ENCODE data around the gene CLCN7. TPM values are rescaled to one million over a fixed set of nuclear protein-coding genes. Genes with fewer than 3 reads are reported as not detected.

Gene CLCN7
- total RNA-seq, 4 donors from 2014 or later = 61.1 to 134 (median 100) TPM

DNA sequence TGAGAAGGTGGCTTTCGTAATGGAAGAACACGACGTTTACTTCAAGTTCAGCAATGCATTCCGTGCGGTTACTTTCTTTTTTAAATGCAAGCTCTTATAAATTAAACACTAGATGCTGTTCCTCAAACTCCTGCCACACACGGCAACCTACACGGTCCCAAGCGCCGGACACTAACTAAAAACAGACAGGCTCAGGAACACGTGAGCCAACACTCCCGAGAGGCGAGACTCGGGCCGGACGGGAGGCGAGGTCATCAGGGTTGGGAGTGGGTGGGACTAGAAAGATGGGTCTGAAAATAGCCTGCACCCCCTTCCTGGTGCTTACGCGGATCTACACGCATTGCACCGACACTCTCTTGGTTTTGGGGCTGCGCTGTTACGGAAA lies 6.4 kb downstream of the CLCN7 start:
- no peak overlapping the region for H3K27ac ChIP-seq
- H3K27me3 ChIP-seq = no peaks in the 10 kb centered on the region
- H3K4me3 ChIP-seq = no peak overlapping the region
- no peak for DNase-seq (ENCODE audit: low spot score in 2 of 2)
- H3K36me3 ChIP-seq = no peaks in the 10 kb centered on the region
- H3K9me3 ChIP-seq = no peaks in the 10 kb centered on the region
- 80% methylated on average over 22 of the region's 22 CpGs for WGBS
- peaks cover 22% of the 10 kb centered on the region for H3K4me1 ChIP-seq
- no peak for TF ChIP-seq POLR2AphosphoS5 (IDR thresholded peaks at IDR 0.05)
- no peak for TF ChIP-seq EP300 (IDR thresholded peaks at IDR 0.05)
- no peak for TF ChIP-seq POLR2A (IDR thresholded peaks at IDR 0.05)
- TF ChIP-seq, protein P1, sequence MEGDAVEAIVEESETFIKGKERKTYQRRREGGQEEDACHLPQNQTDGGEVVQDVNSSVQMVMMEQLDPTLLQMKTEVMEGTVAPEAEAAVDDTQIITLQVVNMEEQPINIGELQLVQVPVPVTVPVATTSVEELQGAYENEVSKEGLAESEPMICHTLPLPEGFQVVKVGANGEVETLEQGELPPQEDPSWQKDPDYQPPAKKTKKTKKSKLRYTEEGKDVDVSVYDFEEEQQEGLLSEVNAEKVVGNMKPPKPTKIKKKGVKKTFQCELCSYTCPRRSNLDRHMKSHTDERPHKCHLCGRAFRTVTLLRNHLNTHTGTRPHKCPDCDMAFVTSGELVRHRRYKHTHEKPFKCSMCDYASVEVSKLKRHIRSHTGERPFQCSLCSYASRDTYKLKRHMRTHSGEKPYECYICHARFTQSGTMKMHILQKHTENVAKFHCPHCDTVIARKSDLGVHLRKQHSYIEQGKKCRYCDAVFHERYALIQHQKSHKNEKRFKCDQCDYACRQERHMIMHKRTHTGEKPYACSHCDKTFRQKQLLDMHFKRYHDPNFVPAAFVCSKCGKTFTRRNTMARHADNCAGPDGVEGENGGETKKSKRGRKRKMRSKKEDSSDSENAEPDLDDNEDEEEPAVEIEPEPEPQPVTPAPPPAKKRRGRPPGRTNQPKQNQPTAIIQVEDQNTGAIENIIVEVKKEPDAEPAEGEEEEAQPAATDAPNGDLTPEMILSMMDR (IDR thresholded peaks at IDR 0.05) = no peak

GRCh38 chr16:1466968-1467521 lies 7.8 kb downstream of the CLCN7 start:
- TF ChIP-seq, protein P1 (IDR thresholded peaks at IDR 0.05) = no peak
- TF ChIP-seq EP300 (IDR thresholded peaks at IDR 0.05) (no peak), POLR2A (IDR thresholded peaks at IDR 0.05) (no peak), POLR2AphosphoS5 (IDR thresholded peaks at IDR 0.05) (no peak)
- DNase-seq (ENCODE audit: low spot score in 2 of 2) = no peak

GRCh38 chr16:1466054-1466453 lies 8.8 kb downstream of the CLCN7 start:
- Histone ChIP-seq H3K9me3 (no peaks in the 10 kb centered on the region), H3K27ac (no peak overlapping the region), H3K27me3 (no peaks in the 10 kb centered on the region), H3K36me3 (peaks cover 10% of the 10 kb centered on the region), H3K4me1 (peaks cover 12% of the 10 kb centered on the region), H3K4me3 (no peak overlapping the region)
- TF ChIP-seq, protein P1 (IDR thresholded peaks at IDR 0.05) = no peak
- TF ChIP-seq EP300 (IDR thresholded peaks at IDR 0.05) (no peak), POLR2AphosphoS5 (IDR thresholded peaks at IDR 0.05) (no peak), POLR2A (IDR thresholded peaks at IDR 0.05) (no peak)
- 90% methylated on average over 22 of the region's 24 CpGs for WGBS
- DNase-seq (ENCODE audit: low spot score in 2 of 2) = no peak

More at GRCh38 chr16:1466968-1467521, 7.8 kb downstream of the CLCN7 start:
- Histone ChIP-seq H3K27me3 (no peaks in the 10 kb centered on the region), H3K4me3 (no peak overlapping the region), H3K27ac (no peak overlapping the region), H3K4me1 (peaks cover 21% of the 10 kb centered on the region), H3K36me3 (no peaks in the 10 kb centered on the region), H3K9me3 (no peaks in the 10 kb centered on the region)
- 86% methylated on average over 13 of the region's 14 CpGs for WGBS

- Histone ChIP-seq H3K4me3 (no peak overlapping the region), H3K27ac (no peak overlapping the region), H3K4me1 (peaks cover 9% of the 10 kb centered on the region), H3K36me3 (peaks cover 15% of the 10 kb centered on the region), H3K27me3 (no peaks in the 10 kb centered on the region), H3K9me3 (no peaks in the 10 kb centered on the region)
- 81% methylated on average over 5 of the region's 13 CpGs for WGBS
- TF ChIP-seq EP300 (IDR thresholded peaks at IDR 0.05) = no peak
- TF ChIP-seq POLR2AphosphoS5 (IDR thresholded peaks at IDR 0.05) = no peak
- no peak for TF ChIP-seq POLR2A (IDR thresholded peaks at IDR 0.05)
- TF ChIP-seq, protein P1 (IDR thresholded peaks at IDR 0.05) = no peak
- no peak for DNase-seq (ENCODE audit: low spot score in 2 of 2)
Observed at GRCh38 chr16:1465567-1465915, 9.3 kb downstream of the CLCN7 start.

GRCh38 chr16:1464894-1465566 lies 9.8 kb downstream of the CLCN7 start:
- 93% methylated on average over 23 of the region's 33 CpGs for WGBS
- peak in 1 of 2 donors; percentile 74 for DNase-seq (ENCODE audit: low spot score in 2 of 2)
- H3K36me3 ChIP-seq = peaks cover 20% of the 10 kb centered on the region
- H3K9me3 ChIP-seq = no peaks in the 10 kb centered on the region
- no peak for TF ChIP-seq POLR2A (IDR thresholded peaks at IDR 0.05)
- TF ChIP-seq EP300 (IDR thresholded peaks at IDR 0.05) = no peak
- TF ChIP-seq, protein P1 (IDR thresholded peaks at IDR 0.05) = no peak
- no peak overlapping the region for H3K4me3 ChIP-seq
- H3K4me1 ChIP-seq = peaks cover 4% of the 10 kb centered on the region
- H3K27ac ChIP-seq = no peak overlapping the region
- no peaks in the 10 kb centered on the region for H3K27me3 ChIP-seq
